GM23338 (cell line): ENCODE measurements around the gene DDX18. TPM values are rescaled to one million over a fixed set of nuclear protein-coding genes. Genes with fewer than 3 reads are reported as not detected.

Experiments used
- ATAC-seq: fragments of 200-7000 bp; cut with Tn5 transposase; 3 replicates; pipeline ENCODE4 v1.9.1; 2020
- DNase-seq: peaks from one replicate; pipeline ENCODE4 v3.0.0-alpha.2; 2015; ENCODE audit warnings: low spot score
- H2AFZ ChIP-seq: fragments of 200-600 bp; sonication (generic); 2 replicates; pipeline ENCODE4 v1.8.0; 2016; ENCODE audit warnings: antibody characterized with exemption, mild to moderate bottlenecking, moderate library complexity
- H3F3A ChIP-seq: fragments of 200-600 bp; sonication (generic); replicated peaks from 2 replicates; pipeline ENCODE4 v1.8.0; 2017; ENCODE audit warnings: antibody characterized with exemption, mixed run types, low read depth
- H3K27ac ChIP-seq: fragments of 200-600 bp; sonication (generic); 2 replicates; pipeline ENCODE4 v1.6.1; 2016; ENCODE audit warnings: low read depth
- H3K27me3 ChIP-seq: fragments of 200-600 bp; sonication (generic); 2 replicates; pipeline ENCODE4 v1.8.0; 2016; ENCODE audit warnings: mild to moderate bottlenecking, mixed run types, moderate library complexity; ENCODE audit not compliant: insufficient read depth
- H3K36me3 ChIP-seq: fragments of 200-600 bp; sonication (generic); 2 replicates; pipeline ENCODE4 v1.8.0; 2016; ENCODE audit warnings: mild to moderate bottlenecking; ENCODE audit not compliant: insufficient read depth
- H3K4me1 ChIP-seq: fragments of 200-600 bp; sonication (generic); 2 replicates; pipeline ENCODE4 v1.8.0; 2016; ENCODE audit warnings: mild to moderate bottlenecking, moderate library complexity; ENCODE audit not compliant: insufficient read depth
- H3K4me2 ChIP-seq: fragments of 200-600 bp; sonication (generic); 2 replicates; pipeline ENCODE4 v1.7.1; 2017; ENCODE audit warnings: mixed run types
- H3K4me3 ChIP-seq: fragments of 200-600 bp; sonication (generic); 2 replicates; pipeline ENCODE4 v1.6.1; 2016; ENCODE audit warnings: mixed run types
- H3K79me2 ChIP-seq: fragments of 200-600 bp; sonication (generic); replicated peaks from 2 replicates; pipeline ENCODE4 v1.8.0; 2017; ENCODE audit warnings: mild to moderate bottlenecking; ENCODE audit not compliant: insufficient read depth
- H3K9me2 ChIP-seq: fragments of 200-600 bp; sonication (generic); 2 replicates; pipeline ENCODE4 v1.8.0; 2017; ENCODE audit not compliant: insufficient read depth
- H4K20me1 ChIP-seq: fragments of 200-600 bp; sonication (generic); replicated peaks from 2 replicates; pipeline ENCODE4 v1.8.0; 2017; ENCODE audit warnings: mild to moderate bottlenecking; ENCODE audit not compliant: insufficient read depth
- H3K27ac Mint-ChIP-seq: 2 replicates; pipeline ENCODE4 v1.8.0; 2020; ENCODE audit warnings: inconsistent platforms, mild to moderate bottlenecking, moderate library complexity, mixed read lengths
- H3K27me3 Mint-ChIP-seq: 3 replicates; pipeline ENCODE4 v1.8.0; 2022; ENCODE audit warnings: low read depth, mild to moderate bottlenecking, moderate library complexity, mixed read lengths, inconsistent platforms; ENCODE audit not compliant: insufficient read depth, poor library complexity
- H3K36me3 Mint-ChIP-seq: 3 replicates; pipeline ENCODE4 v1.8.0; 2021; ENCODE audit warnings: low read depth, mild to moderate bottlenecking, inconsistent platforms, moderate library complexity, mixed read lengths
- H3K4me1 Mint-ChIP-seq: 3 replicates; pipeline ENCODE4 v1.8.0; 2020; ENCODE audit warnings: mild to moderate bottlenecking, inconsistent platforms, mixed read lengths
- H3K4me3 Mint-ChIP-seq: 3 replicates; pipeline ENCODE4 v1.8.0; 2021; ENCODE audit warnings: moderate library complexity, mild to moderate bottlenecking, inconsistent platforms, mixed read lengths
- H3K9me3 Mint-ChIP-seq: 3 replicates; pipeline ENCODE4 v1.8.0; 2020; ENCODE audit warnings: moderate library complexity, mild to moderate bottlenecking, inconsistent platforms, mixed read lengths
- CREB1 ChIP-seq: fragments of 250-450 bp; sonication (Bioruptor Pico); IDR thresholded peaks from 2 replicates; pipeline ENCODE4 v1.5.0; 2020; ENCODE audit warnings: low read depth, mild to moderate bottlenecking, moderate library complexity
- EZH2phosphoT487 ChIP-seq: fragments of 200-600 bp; sonication (generic); IDR thresholded peaks from one replicate; pipeline ENCODE4 v1.8.1; 2018; ENCODE audit warnings: antibody characterized with exemption; ENCODE audit not compliant: unreplicated experiment
- NANOG ChIP-seq: IDR thresholded peaks from 2 replicates; pipeline ENCODE4 v1.6.1; 2016; ENCODE audit warnings: antibody characterized with exemption, borderline replicate concordance
- POLR2AphosphoS5 ChIP-seq: IDR thresholded peaks from 2 replicates; pipeline ENCODE4 v1.6.1; 2016; ENCODE audit warnings: antibody characterized with exemption, low read depth
- STAT1 ChIP-seq: IDR thresholded peaks from one replicate; pipeline ENCODE4 v1.6.1; 2016; ENCODE audit warnings: antibody characterized with exemption; ENCODE audit not compliant: unreplicated experiment
- polyA plus RNA-seq: library from polyadenylated mRNA; unstranded; fragments of >200 nt; fragmentation: Nextera tagmentation; extraction: Ambion mirVana; gene quantifications from 2 replicates; pipeline ENCODE4 v1.2.1, GENCODE V29; 2016
- total RNA-seq: library from RNA; depleted of rRNA; stranded (reverse); fragments of >200 nt; shearing (Covaris generic); gene quantifications from 2 replicates; pipeline ENCODE4 v1.2.3, GENCODE V29; 2014
- TF ChIP-seq, protein P1 (sequence below): IDR thresholded peaks from one replicate; pipeline ENCODE4 v1.6.1; 2018; ENCODE audit warnings: antibody characterized with exemption; ENCODE audit not compliant: unreplicated experiment
- TF ChIP-seq, protein P2 (sequence below): IDR thresholded peaks from 2 replicates; pipeline ENCODE4 v1.6.1; 2016; ENCODE audit warnings: antibody characterized with exemption
- TF ChIP-seq, protein P3 (sequence below), 2 experiments: fragments of 200-600 bp in 1 of 2; sonication (generic) in 1 of 2; conservative IDR thresholded peaks; 2 replicates each; pipeline versions ENCODE4 v1.5.1 to v1.6.1; 2016 to 2017; ENCODE audit warnings: antibody characterized with exemption in 2 of 2, low read depth in 2 of 2, mild to moderate bottlenecking in 2 of 2, moderate library complexity in 1 of 2

The DDX18 gene
- total and polyA plus RNA-seq, 2 experiments from 2014 or later = 102 to 169 TPM

DNA sequence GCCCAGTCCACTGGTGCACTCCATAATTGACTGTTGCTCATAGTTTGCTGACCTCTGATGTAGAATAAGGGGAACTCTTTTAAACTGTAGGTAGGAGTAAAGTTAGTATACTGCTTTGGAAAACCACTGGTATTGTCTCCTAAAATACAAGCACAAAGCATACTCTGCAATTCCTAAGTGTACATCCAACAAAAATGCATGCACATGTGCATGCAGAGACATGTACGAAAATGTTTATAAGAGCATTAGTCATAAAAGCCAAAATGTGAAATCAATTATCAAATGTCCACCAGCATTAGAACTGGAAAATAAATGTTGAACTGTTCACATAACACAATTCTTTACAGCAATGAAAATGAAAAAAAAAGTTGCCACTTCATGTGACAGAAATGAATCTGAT lies 39.8 kb upstream of the DDX18 start (continued):
- TF ChIP-seq, protein P1, sequence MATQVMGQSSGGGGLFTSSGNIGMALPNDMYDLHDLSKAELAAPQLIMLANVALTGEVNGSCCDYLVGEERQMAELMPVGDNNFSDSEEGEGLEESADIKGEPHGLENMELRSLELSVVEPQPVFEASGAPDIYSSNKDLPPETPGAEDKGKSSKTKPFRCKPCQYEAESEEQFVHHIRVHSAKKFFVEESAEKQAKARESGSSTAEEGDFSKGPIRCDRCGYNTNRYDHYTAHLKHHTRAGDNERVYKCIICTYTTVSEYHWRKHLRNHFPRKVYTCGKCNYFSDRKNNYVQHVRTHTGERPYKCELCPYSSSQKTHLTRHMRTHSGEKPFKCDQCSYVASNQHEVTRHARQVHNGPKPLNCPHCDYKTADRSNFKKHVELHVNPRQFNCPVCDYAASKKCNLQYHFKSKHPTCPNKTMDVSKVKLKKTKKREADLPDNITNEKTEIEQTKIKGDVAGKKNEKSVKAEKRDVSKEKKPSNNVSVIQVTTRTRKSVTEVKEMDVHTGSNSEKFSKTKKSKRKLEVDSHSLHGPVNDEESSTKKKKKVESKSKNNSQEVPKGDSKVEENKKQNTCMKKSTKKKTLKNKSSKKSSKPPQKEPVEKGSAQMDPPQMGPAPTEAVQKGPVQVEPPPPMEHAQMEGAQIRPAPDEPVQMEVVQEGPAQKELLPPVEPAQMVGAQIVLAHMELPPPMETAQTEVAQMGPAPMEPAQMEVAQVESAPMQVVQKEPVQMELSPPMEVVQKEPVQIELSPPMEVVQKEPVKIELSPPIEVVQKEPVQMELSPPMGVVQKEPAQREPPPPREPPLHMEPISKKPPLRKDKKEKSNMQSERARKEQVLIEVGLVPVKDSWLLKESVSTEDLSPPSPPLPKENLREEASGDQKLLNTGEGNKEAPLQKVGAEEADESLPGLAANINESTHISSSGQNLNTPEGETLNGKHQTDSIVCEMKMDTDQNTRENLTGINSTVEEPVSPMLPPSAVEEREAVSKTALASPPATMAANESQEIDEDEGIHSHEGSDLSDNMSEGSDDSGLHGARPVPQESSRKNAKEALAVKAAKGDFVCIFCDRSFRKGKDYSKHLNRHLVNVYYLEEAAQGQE = no peak
- TF ChIP-seq, protein P2, sequence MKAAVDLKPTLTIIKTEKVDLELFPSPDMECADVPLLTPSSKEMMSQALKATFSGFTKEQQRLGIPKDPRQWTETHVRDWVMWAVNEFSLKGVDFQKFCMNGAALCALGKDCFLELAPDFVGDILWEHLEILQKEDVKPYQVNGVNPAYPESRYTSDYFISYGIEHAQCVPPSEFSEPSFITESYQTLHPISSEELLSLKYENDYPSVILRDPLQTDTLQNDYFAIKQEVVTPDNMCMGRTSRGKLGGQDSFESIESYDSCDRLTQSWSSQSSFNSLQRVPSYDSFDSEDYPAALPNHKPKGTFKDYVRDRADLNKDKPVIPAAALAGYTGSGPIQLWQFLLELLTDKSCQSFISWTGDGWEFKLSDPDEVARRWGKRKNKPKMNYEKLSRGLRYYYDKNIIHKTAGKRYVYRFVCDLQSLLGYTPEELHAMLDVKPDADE = no peak
- TF ChIP-seq POLR2AphosphoS5 (no peak), CREB1 (CRISPR knock-in tag) (no peak), EZH2phosphoT487 (no peak), STAT1 (no peak), NANOG (no peak)

DNA sequence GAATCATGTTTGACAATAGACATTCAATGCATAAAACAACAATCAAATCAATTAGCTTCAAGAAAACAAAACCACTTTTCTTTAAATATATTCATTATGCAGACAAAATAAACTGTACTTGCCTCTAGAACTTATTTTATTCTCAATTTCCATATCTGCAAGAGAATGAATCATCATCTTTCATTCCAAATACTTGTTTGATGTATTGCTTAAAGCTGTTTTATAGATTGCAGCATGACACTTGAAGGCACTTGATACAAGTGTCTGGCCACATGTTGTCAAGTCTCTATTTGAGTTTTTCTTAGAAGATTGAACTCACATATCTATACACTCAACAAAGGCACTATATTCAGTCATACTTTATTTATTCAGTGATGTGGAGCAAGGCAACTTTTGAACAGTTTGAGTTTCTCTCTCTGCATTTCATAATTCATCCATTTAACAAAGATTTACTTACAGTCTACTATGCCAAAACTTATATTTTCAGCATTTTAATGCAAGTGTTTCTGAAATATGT lies 38.7 kb upstream of the DDX18 start:
- Histone ChIP-seq H3K4me2 (no peak overlapping the region), H3K27me3 (no peaks in the 10 kb centered on the region), H3K79me2 (no peaks in the 10 kb centered on the region), H3K9me2 (0 out of 2 replicates have a peak, but pooled peaks cover 3% of the 10 kb centered on the region), H3F3A (no peaks in the 10 kb centered on the region), H3K27ac (no peak overlapping the region), H2AFZ (no peak overlapping the region), H3K4me3 (no peak overlapping the region), H3K4me1 (peaks cover 7% of the 10 kb centered on the region; the same call in 1 of the 2 replicates), H4K20me1 (no peaks in the 10 kb centered on the region), H3K36me3 (no peaks in the 10 kb centered on the region)
- ATAC-seq = no peak
- Mint-ChIP-seq H3K27me3 (no peaks in the 10 kb centered on the region), H3K27ac (no peak overlapping the region), H3K9me3 (peaks cover 16% of the 10 kb centered on the region), H3K36me3 (peaks cover 13% of the 10 kb centered on the region; the same call in 2 of the 3 replicates), H3K4me3 (no peak overlapping the region), H3K4me1 (peaks cover 9% of the 10 kb centered on the region; the same call in 2 of the 3 replicates)
- TF ChIP-seq, protein P3, sequence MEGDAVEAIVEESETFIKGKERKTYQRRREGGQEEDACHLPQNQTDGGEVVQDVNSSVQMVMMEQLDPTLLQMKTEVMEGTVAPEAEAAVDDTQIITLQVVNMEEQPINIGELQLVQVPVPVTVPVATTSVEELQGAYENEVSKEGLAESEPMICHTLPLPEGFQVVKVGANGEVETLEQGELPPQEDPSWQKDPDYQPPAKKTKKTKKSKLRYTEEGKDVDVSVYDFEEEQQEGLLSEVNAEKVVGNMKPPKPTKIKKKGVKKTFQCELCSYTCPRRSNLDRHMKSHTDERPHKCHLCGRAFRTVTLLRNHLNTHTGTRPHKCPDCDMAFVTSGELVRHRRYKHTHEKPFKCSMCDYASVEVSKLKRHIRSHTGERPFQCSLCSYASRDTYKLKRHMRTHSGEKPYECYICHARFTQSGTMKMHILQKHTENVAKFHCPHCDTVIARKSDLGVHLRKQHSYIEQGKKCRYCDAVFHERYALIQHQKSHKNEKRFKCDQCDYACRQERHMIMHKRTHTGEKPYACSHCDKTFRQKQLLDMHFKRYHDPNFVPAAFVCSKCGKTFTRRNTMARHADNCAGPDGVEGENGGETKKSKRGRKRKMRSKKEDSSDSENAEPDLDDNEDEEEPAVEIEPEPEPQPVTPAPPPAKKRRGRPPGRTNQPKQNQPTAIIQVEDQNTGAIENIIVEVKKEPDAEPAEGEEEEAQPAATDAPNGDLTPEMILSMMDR (conservative IDR thresholded peaks at IDR 0.05; ENCODE audit: low read depth in 2 of 2) = no peak
- TF ChIP-seq EZH2phosphoT487 = no peak
- DNase-seq = no peak
